ENCODE data around the gene RPL10. TPM values are rescaled to one million over a fixed set of nuclear protein-coding genes. Genes with fewer than 3 reads are reported as not detected.

Gene RPL10
- total and polyA plus RNA-seq, 2 of the 8 experiments (the other 6 are each of a cell fraction or from before 2014, with no cell fraction given), result 2,633 to 4,293 TPM

DNA sequence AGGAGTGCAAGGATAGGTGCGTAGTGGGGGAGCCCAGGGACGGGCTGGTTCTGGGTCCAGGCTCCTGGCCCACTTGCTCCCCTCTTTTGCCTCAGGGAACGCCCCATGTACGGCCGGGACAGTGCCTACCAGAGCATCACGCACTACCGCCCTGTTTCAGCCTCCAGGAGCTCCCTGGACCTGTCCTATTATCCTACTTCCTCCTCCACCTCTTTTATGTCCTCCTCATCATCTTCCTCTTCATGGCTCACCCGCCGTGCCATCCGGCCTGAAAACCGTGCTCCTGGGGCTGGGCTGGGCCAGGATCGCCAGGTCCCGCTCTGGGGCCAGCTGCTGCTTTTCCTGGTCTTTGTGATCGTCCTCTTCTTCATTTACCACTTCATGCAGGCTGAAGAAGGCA lies 17.4 kb upstream of the RPL10 start:
- H3K4me1 ChIP-seq (replicated peaks in 1 of 4; ENCODE audit: control insufficient read depth in 3 of 4, insufficient read depth in 4 of 4, low read length in 3 of 4), result peaks cover 0 to 20% (median 9%) of the 10 kb centered on the region in 4 experiments; a peak in 6 of 7 replicates
- H3K4me3 ChIP-seq (ENCODE audit: extremely low read depth in 1 of 4, insufficient read depth in 2 of 4, low read depth in 3 of 4, low read length in 4 of 4), result peak overlapping the region; percentile 75 to 97 (median 78); a peak in 6 of 8 replicates
- no peak overlapping the region for H2BK120ac ChIP-seq (replicated peaks; ENCODE audit: low read depth, low read length)
- H3K23me2 ChIP-seq (ENCODE audit: low read depth, low read length), result peaks cover 4% of the 10 kb centered on the region; the same call in 1 of the 2 replicates
- no peaks in the 10 kb centered on the region for H3K9me3 ChIP-seq (ENCODE audit: insufficient read depth in 2 of 2, low read depth in 1 of 2, low read length in 1 of 2)
- WGBS, 2 experiments (ENCODE audit: extremely low coverage in 1 of 2, insufficient coverage in 1 of 2, insufficient read length in 1 of 2, insufficient replicate concordance in 2 of 2, low coverage in 1 of 2, low lambda C conversion rate in 2 of 2, missing lambda C conversion rate in 1 of 2), result 37% methylated on average over 6 of the region's 14 CpGs; no CpG with 5 or more reads in 1 of the 2 experiments
- no peak for DNase-seq (ENCODE audit: low read depth in 1 of 2, low spot score in 2 of 2)
- FAIRE-seq, result no peak
- peak overlapping the region in 3 of 4 experiments; percentile 6 to 92 (median 36); a peak in 4 of 7 replicates for H3K9ac ChIP-seq (replicated peaks in 1 of 4; ENCODE audit: extremely low read depth in 1 of 4, low read depth in 3 of 4, low read length in 3 of 4)
- POLR2A ChIA-PET (ENCODE audit: partially characterized antibody), result interaction anchor here (1.3 to 6.5 kb wide), 4 partner anchors 12 to 45 kb away, joined by 4 to 107 read pairs (median 60); partner anchors contain the start of gene RPL10
- no peak overlapping the region for H3K56ac ChIP-seq (replicated peaks; ENCODE audit: insufficient read length, low read depth, low read length)
- CTCF ChIA-PET (ENCODE audit: partially characterized antibody), result no interaction called here
- H4K91ac ChIP-seq (replicated peaks; ENCODE audit: insufficient read length, low read length), result peak overlapping the region; percentile 80
- H2AK5ac ChIP-seq (ENCODE audit: low read depth, low read length), result peak overlapping the region; percentile 53; the same call in 1 of the 2 replicates
- peaks cover 0 to 13% of the 10 kb centered on the region in 2 experiments; a peak in 2 of 4 replicates for H3K79me2 ChIP-seq (ENCODE audit: control insufficient read depth in 1 of 2, insufficient read depth in 2 of 2, low read length in 2 of 2)
- peaks cover 0 to 26% (median 0%) of the 10 kb centered on the region in 4 experiments; a peak in 2 of 8 replicates for H3K36me3 ChIP-seq (ENCODE audit: control insufficient read depth in 2 of 4, insufficient read depth in 4 of 4, low read length in 3 of 4)
- H2AFZ ChIP-seq (ENCODE audit: low read length), result no peak overlapping the region
- H3K4ac ChIP-seq (replicated peaks; ENCODE audit: insufficient read length, low read depth, low read length), result no peak overlapping the region
- H3K18ac ChIP-seq (ENCODE audit: extremely low read depth, low read length), result peak overlapping the region; percentile 71
- no peaks in the 10 kb centered on the region for H3K79me1 ChIP-seq (ENCODE audit: low read depth, low read length)
- H4K8ac ChIP-seq (ENCODE audit: extremely low read depth, insufficient read depth, low read length), result peak overlapping the region; percentile 57; the same call in 1 of the 2 replicates
- H3K14ac ChIP-seq (ENCODE audit: insufficient read length), result no peak overlapping the region
- peaks cover 0 to 2% of the 10 kb centered on the region in 2 experiments for H4K20me1 ChIP-seq (replicated peaks in 1 of 2; ENCODE audit: control insufficient read depth in 1 of 2, insufficient read depth in 2 of 2, low read length in 2 of 2)
- peak overlapping the region; percentile 91 for H4K5ac ChIP-seq (ENCODE audit: insufficient read length, low read depth, low read length)
- peaks cover 0 to 3% (median 0%) of the 10 kb centered on the region in 4 experiments; a peak in 1 of 7 replicates for H3K27me3 ChIP-seq (replicated peaks in 1 of 4; ENCODE audit: control insufficient read depth in 3 of 4, extremely low read depth in 1 of 4, insufficient read depth in 3 of 4, low read length in 3 of 4)
- H2BK15ac ChIP-seq (ENCODE audit: low read length), result no peak overlapping the region
- H2BK12ac ChIP-seq (ENCODE audit: low read depth, low read length), result peak overlapping the region; percentile 84; the same call in 1 of the 2 replicates
- peak overlapping the region; percentile 83 for H2BK5ac ChIP-seq (ENCODE audit: low read depth, low read length)
- no peak overlapping the region for H2BK20ac ChIP-seq (ENCODE audit: low read length)
- H3K27ac ChIP-seq (ENCODE audit: low read depth, low read length), result peak overlapping the region; percentile 96; the same call in 1 of the 2 replicates
- H3K4me2 ChIP-seq (ENCODE audit: insufficient read depth in 1 of 2, low read depth in 2 of 2, low read length in 2 of 2), result peak overlapping the region; percentile 79 to 98
- H3K23ac ChIP-seq (ENCODE audit: insufficient read length), result no peak overlapping the region
- TF ChIP-seq TAF7 (optimal IDR thresholded peaks at IDR 0.05; ENCODE audit: borderline replicate concordance, low read depth, low read length), result peak; percentile 17
- no peak for TF ChIP-seq SUZ12 (IDR thresholded peaks at IDR 0.05; ENCODE audit: low read length)
- TF ChIP-seq SP2 (IDR thresholded peaks at IDR 0.05; ENCODE audit: low read length), result no peak
- TF ChIP-seq HDAC2 (IDR thresholded peaks at IDR 0.05; ENCODE audit: borderline replicate concordance in 1 of 2, low read depth in 2 of 2, low read length in 2 of 2), result no peak
- no peak for TF ChIP-seq RBBP5 (IDR thresholded peaks at IDR 0.05; ENCODE audit: borderline replicate concordance, low read depth, low read length)
- TF ChIP-seq SP4 (IDR thresholded peaks at IDR 0.05; ENCODE audit: low read length), result no peak
- no peak for TF ChIP-seq JUN (IDR thresholded peaks at IDR 0.05; ENCODE audit: low read depth, low read length)
- TF ChIP-seq BCL11A (IDR thresholded peaks at IDR 0.05; ENCODE audit: low read depth in 2 of 2, low read length in 2 of 2), result no peak
- TF ChIP-seq MAFK (IDR thresholded peaks at IDR 0.05; ENCODE audit: low read depth, low read length), result no peak
- no peak for TF ChIP-seq CREB1 (IDR thresholded peaks at IDR 0.05)
- TF ChIP-seq SP1 (IDR thresholded peaks at IDR 0.05; ENCODE audit: low read depth, low read length), result no peak
- no peak for TF ChIP-seq EZH2 (IDR thresholded peaks at IDR 0.05; ENCODE audit: low read depth, low read length, severe bottlenecking)
- no peak for TF ChIP-seq SIN3A (conservative IDR thresholded peaks at IDR 0.05 in 1 of 2, IDR thresholded peaks at IDR 0.05 in 1 of 2; ENCODE audit: low read depth in 1 of 2, low read length in 2 of 2)
